CD14-positive monocyte (primary cell): ENCODE results near the gene HSPG2. TPM values are rescaled to one million over a fixed set of nuclear protein-coding genes. Genes with fewer than 3 reads are reported as not detected.

Experiments used
- DNase-seq, 3 donors: peaks; one replicate each; pipeline ENCODE4 v3.0.0-alpha.2; 2011 to 2022
- H2AFZ ChIP-seq: 2 replicates; pipeline ENCODE4 v1.6.0; 2012; ENCODE audit warnings: mild to moderate bottlenecking, low read depth, low read length, inconsistent platforms; ENCODE audit not compliant: insufficient read depth, poor library complexity, severe bottlenecking
- H3K27ac ChIP-seq, 2 donors: 1 replicate in 1 of 2; 2 replicates in 1 of 2; pipeline ENCODE4 v1.5.1; 2012 to 2013; ENCODE audit warnings: low read length in 2 of 2, control low read depth in 1 of 2, inconsistent platforms in 1 of 2, low read depth in 1 of 2, mild to moderate bottlenecking in 1 of 2
- H3K27me3 ChIP-seq, 2 donors: one replicate each; pipeline versions ENCODE4 v1.6.0 to v1.6.1; 2011 to 2013; ENCODE audit warnings: low read length in 2 of 2; ENCODE audit not compliant: control insufficient read depth in 2 of 2, insufficient read depth in 2 of 2
- H3K36me3 ChIP-seq, 2 donors: replicated peaks in 1 of 2; 1 replicate in 1 of 2; 2 replicates in 1 of 2; pipeline versions ENCODE4 v1.5.1 to v1.6.1; 2012 to 2013; ENCODE audit warnings: low read length in 2 of 2, control low read depth in 1 of 2, inconsistent platforms in 1 of 2, mild to moderate bottlenecking in 1 of 2; ENCODE audit not compliant: insufficient read depth in 2 of 2, control insufficient read depth in 1 of 2
- H3K4me1 ChIP-seq, 2 donors: 1 replicate in 1 of 2; 2 replicates in 1 of 2; pipeline versions ENCODE4 v1.5.1 to v1.6.1; 2012 to 2013; ENCODE audit warnings: low read length in 2 of 2, control low read depth in 1 of 2, inconsistent platforms in 1 of 2, mild to moderate bottlenecking in 1 of 2, moderate library complexity in 1 of 2; ENCODE audit not compliant: insufficient read depth in 2 of 2, control insufficient read depth in 1 of 2
- H3K4me2 ChIP-seq: replicated peaks from 2 replicates; pipeline ENCODE3; 2012; ENCODE audit warnings: low read length, moderate library complexity, mild to moderate bottlenecking; ENCODE audit not compliant: poor library complexity, severe bottlenecking; ENCODE audit errors: extremely low read depth
- H3K4me3 ChIP-seq, 3 experiments: fragments of 200-600 bp in 1 of 3; sonication (generic) in 1 of 3; replicated peaks in 1 of 3; 1 replicate in 2 of 3; 2 replicates in 1 of 3; pipeline ENCODE4 v1.5.1; 2011 to 2013; ENCODE audit warnings: low read length in 3 of 3, mild to moderate bottlenecking in 3 of 3, control low read depth in 2 of 3, low read depth in 2 of 3, inconsistent platforms in 1 of 3, moderate library complexity in 1 of 3
- H3K79me2 ChIP-seq: 2 replicates; pipeline ENCODE4 v1.6.0; 2012; ENCODE audit warnings: mild to moderate bottlenecking, control low read depth, inconsistent platforms, low read length, moderate library complexity; ENCODE audit not compliant: insufficient read depth
- H3K9ac ChIP-seq: 2 replicates; pipeline ENCODE4 v1.6.0; 2017; ENCODE audit warnings: low read length, mild to moderate bottlenecking; ENCODE audit not compliant: insufficient read depth, poor library complexity, severe bottlenecking
- H3K9me3 ChIP-seq, 2 donors: replicated peaks in 1 of 2; 1 replicate in 1 of 2; 2 replicates in 1 of 2; pipeline versions ENCODE4 v1.5.1 to v1.6.1; 2012 to 2013; ENCODE audit warnings: low read length in 2 of 2, control low read depth in 1 of 2; ENCODE audit not compliant: control insufficient read depth in 1 of 2, insufficient read depth in 1 of 2
- H4K20me1 ChIP-seq: 2 replicates; pipeline ENCODE4 v1.6.0; 2012; ENCODE audit warnings: mild to moderate bottlenecking, low read length, control low read depth, moderate library complexity; ENCODE audit not compliant: insufficient read depth
- H3K27ac Mint-ChIP-seq, 7 donors: one replicate each; pipeline ENCODE4 v1.8.0; 2020; ENCODE audit warnings: mild to moderate bottlenecking in 7 of 7, mixed read lengths in 7 of 7, moderate library complexity in 6 of 7, inconsistent platforms in 2 of 7
- H3K27me3 Mint-ChIP-seq, 3 donors: one replicate each; pipeline ENCODE4 v1.8.0; 2021 to 2022; ENCODE audit warnings: low read depth in 3 of 3, mild to moderate bottlenecking in 3 of 3, mixed read lengths in 3 of 3, moderate library complexity in 3 of 3, inconsistent platforms in 1 of 3
- H3K36me3 Mint-ChIP-seq, 2 donors: one replicate each; pipeline ENCODE4 v1.8.0; 2020; ENCODE audit warnings: mixed read lengths in 2 of 2, inconsistent platforms in 1 of 2, mild to moderate bottlenecking in 1 of 2
- H3K4me1 Mint-ChIP-seq: one replicate; pipeline ENCODE4 v1.8.0; 2020; ENCODE audit warnings: mild to moderate bottlenecking, mixed read lengths
- H3K4me3 Mint-ChIP-seq, 2 donors: one replicate each; pipeline ENCODE4 v1.8.0; 2020; ENCODE audit warnings: mild to moderate bottlenecking in 2 of 2, mixed read lengths in 2 of 2, moderate library complexity in 1 of 2
- H3K9me3 Mint-ChIP-seq, 7 donors: one replicate each; pipeline ENCODE4 v1.8.0; 2020 to 2022; ENCODE audit warnings: mixed read lengths in 7 of 7, mild to moderate bottlenecking in 6 of 7, moderate library complexity in 6 of 7, inconsistent platforms in 2 of 7
- WGBS: methylation state at CpG from one replicate; pipeline ENCODE4 v1.1.5; 2013; ENCODE audit warnings: missing lambda C conversion rate; ENCODE audit not compliant: insufficient coverage; 5-methylcytosine and 5-hydroxymethylcytosine counted together
- intact Hi-C, 2 donors: fragments of 100-400 bp; cut with micrococcal nuclease; formaldehyde crosslinking; loops; one replicate each; pipeline versions ENCODE4 v1.15.0 to v1.15.1; 2023
- polyA plus RNA-seq, 3 donors: library from polyadenylated mRNA; depleted of rRNA in 1 of 3; unstranded in 2 of 3; stranded (reverse) in 1 of 3; fragments of 300-500 nt in 2 of 3; fragments of >200 nt in 1 of 3; fragmentation: Illumina TruSeq in 2 of 3; gene quantifications; 1 replicate in 2 of 3; 2 replicates in 1 of 3; pipeline ENCODE4 v1.2.3, GENCODE V29; 2012 to 2021
- TF ChIP-seq, protein P1 (sequence below): fragments of 200-600 bp; IDR thresholded peaks from one replicate; pipeline ENCODE4 v1.8.0; 2022; ENCODE audit warnings: antibody characterized with exemption, mild to moderate bottlenecking

HSPG2 gene
- polyA plus RNA-seq, 3 donors, result 0.44 TPM; not detected in 2

- WGBS, result 92% methylated on average over 33 of the region's 35 CpGs
- H3K4me2 ChIP-seq, result no peak overlapping the region
- H3K4me3 ChIP-seq, result no peak overlapping the region
- H3K27me3 ChIP-seq, result no peaks in the 10 kb centered on the region
- H4K20me1 ChIP-seq, result no peaks in the 10 kb centered on the region
- H3K27ac ChIP-seq, result no peak overlapping the region
- peaks cover 0 to 3% (median 0%) of the 10 kb centered on the region in 7 donors for H3K9me3 Mint-ChIP-seq
- no peaks in the 10 kb centered on the region for H3K79me2 ChIP-seq
- no peaks in the 10 kb centered on the region for H3K36me3 Mint-ChIP-seq
- H3K27me3 Mint-ChIP-seq, result peaks cover 0 to 3% (median 1%) of the 10 kb centered on the region in 3 donors
- no peak overlapping the region for H3K9ac ChIP-seq
- H2AFZ ChIP-seq, result no peak overlapping the region
- H3K4me3 Mint-ChIP-seq, result no peak overlapping the region
- H3K27ac Mint-ChIP-seq, result no peak overlapping the region
- intact Hi-C loops, result no loop called here
- H3K4me1 Mint-ChIP-seq, result peaks cover 30% of the 10 kb centered on the region
- no peak for DNase-seq
- no peaks in the 10 kb centered on the region for H3K9me3 ChIP-seq
- no peaks in the 10 kb centered on the region for H3K36me3 ChIP-seq
- H3K4me1 ChIP-seq, result peaks cover 19 to 26% of the 10 kb centered on the region in 2 donors
- TF ChIP-seq, protein P1, sequence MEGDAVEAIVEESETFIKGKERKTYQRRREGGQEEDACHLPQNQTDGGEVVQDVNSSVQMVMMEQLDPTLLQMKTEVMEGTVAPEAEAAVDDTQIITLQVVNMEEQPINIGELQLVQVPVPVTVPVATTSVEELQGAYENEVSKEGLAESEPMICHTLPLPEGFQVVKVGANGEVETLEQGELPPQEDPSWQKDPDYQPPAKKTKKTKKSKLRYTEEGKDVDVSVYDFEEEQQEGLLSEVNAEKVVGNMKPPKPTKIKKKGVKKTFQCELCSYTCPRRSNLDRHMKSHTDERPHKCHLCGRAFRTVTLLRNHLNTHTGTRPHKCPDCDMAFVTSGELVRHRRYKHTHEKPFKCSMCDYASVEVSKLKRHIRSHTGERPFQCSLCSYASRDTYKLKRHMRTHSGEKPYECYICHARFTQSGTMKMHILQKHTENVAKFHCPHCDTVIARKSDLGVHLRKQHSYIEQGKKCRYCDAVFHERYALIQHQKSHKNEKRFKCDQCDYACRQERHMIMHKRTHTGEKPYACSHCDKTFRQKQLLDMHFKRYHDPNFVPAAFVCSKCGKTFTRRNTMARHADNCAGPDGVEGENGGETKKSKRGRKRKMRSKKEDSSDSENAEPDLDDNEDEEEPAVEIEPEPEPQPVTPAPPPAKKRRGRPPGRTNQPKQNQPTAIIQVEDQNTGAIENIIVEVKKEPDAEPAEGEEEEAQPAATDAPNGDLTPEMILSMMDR, result no peak
These were observed 81.6 kb downstream of the HSPG2 start for GRCh38 chr1:21855257-21856096.

- peaks cover 19 to 26% of the 10 kb centered on the region in 2 donors for H3K4me1 ChIP-seq
- Mint-ChIP-seq H3K4me3 (peak overlapping the region in 1 of 2 donors; percentile 48), H3K4me1 (peaks cover 30% of the 10 kb centered on the region)
These were observed 82.4 kb downstream of the HSPG2 start for GRCh38 chr1:21854751-21855131.

More at GRCh38 chr1:21854751-21855131, 82.4 kb downstream of the HSPG2 start:
- Mint-ChIP-seq H3K9me3 (no peaks in the 10 kb centered on the region), H3K27ac (no peak overlapping the region), H3K36me3 (no peaks in the 10 kb centered on the region), H3K27me3 (peaks cover 0 to 3% (median 1%) of the 10 kb centered on the region in 3 donors)
- H3K79me2 ChIP-seq, result no peaks in the 10 kb centered on the region
- H3K27ac ChIP-seq, result no peak overlapping the region
- TF ChIP-seq, protein P1, result no peak
- WGBS, result 96% methylated on average over 13 of the region's 13 CpGs
- H3K27me3 ChIP-seq, result no peaks in the 10 kb centered on the region
- no peak overlapping the region for H3K4me2 ChIP-seq
- no peaks in the 10 kb centered on the region for H4K20me1 ChIP-seq
- H3K9me3 ChIP-seq, result no peaks in the 10 kb centered on the region
- H3K9ac ChIP-seq, result no peak overlapping the region
- no peak overlapping the region for H2AFZ ChIP-seq
- DNase-seq, result no peak
- no peak overlapping the region for H3K4me3 ChIP-seq
- intact Hi-C loops, result no loop called here
- no peaks in the 10 kb centered on the region for H3K36me3 ChIP-seq
